GM10248 (cell line): ENCODE results near the gene ACADSB.

Experiments
- CTCF ChIA-PET: fragments of 300-600 bp; sonication (Branson Sonifier 250); formaldehyde crosslinking; extraction: SDS; loops from one replicate; lab custom pipeline; 2021; ENCODE audit warnings: antibody characterized with exemption; lab: Yijun Ruan, JAX
- POLR2A ChIA-PET: fragments of 350-650 bp; sonication (Branson Sonifier 250); formaldehyde crosslinking; extraction: SDS; loops from one replicate; lab custom pipeline; 2020; ENCODE audit warnings: antibody characterized with exemption; lab: Yijun Ruan, JAX
- DNase-seq: peaks from one replicate; pipeline ENCODE4 v3.0.0; 2012; ENCODE audit errors: extremely low spot score
- CTCF ChIP-seq: IDR thresholded peaks from 2 replicates; pipeline ENCODE4 v1.5.1; 2012; ENCODE audit warnings: mild to moderate bottlenecking, low read depth; ENCODE audit errors: extremely low read depth, missing control alignments, control extremely low read depth

Gene ACADSB

DNA sequence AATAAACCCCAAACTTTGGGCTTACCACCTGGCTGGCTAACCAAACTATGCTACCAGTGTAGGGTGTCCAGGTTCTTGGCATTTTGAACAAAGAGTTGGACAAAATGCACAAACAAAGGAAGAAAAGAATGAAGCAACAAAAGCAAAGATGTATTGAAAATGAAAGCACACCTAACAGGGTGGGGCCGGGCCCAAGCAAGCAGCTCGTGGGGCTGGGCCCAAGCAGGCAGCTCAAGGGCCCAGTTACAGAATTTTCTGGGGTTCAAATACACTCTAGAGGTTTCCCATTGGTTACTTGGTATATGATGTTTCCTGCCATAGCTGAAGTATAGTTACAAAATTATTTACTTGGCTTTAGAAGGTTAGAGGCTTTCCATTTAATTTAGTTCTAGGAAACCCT lies 15.7 kb downstream of the ACADSB start:
- TF ChIP-seq CTCF: no peak
- no peak for DNase-seq
- ChIA-PET POLR2A (no interaction called here), CTCF (interaction anchor here (1.1 to 4.6 kb wide), 5 partner anchors 12 to 20 kb away, joined by 3 to 16 read pairs (median 4); partner anchors contain the start of gene ACADSB)

GRCh38 chr10:123026302-123026701 lies 17.5 kb downstream of the ACADSB start:
- ChIA-PET POLR2A (no interaction called here), CTCF (no interaction called here)
- no peak for DNase-seq
- TF ChIP-seq CTCF: no peak

DNA sequence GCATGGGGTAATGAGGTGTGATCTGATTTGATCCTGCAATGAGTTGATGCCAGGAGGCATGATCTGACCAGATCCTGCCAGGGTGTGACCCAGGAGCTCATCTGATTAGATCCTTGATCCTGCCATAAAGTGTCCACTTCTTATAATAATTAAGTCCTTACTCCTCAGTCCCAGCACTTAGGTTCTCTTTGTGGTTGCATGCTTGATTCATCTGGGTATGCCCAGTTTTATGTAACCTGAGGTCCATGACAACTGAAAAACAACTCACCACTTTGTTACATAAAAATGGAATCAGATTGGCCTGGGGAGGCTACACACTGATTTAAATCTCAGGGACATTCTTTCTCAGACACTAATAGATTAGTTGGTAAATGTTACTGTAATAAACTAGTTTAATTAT lies 19.1 kb downstream of the ACADSB start:
- TF ChIP-seq CTCF: no peak
- ChIA-PET POLR2A (no interaction called here), CTCF (interaction anchor here (1.5 kb wide), 1 partner anchor 17 kb away, joined by 5 read pairs; no protein-coding TSS in a partner anchor)
- no peak for DNase-seq

DNA sequence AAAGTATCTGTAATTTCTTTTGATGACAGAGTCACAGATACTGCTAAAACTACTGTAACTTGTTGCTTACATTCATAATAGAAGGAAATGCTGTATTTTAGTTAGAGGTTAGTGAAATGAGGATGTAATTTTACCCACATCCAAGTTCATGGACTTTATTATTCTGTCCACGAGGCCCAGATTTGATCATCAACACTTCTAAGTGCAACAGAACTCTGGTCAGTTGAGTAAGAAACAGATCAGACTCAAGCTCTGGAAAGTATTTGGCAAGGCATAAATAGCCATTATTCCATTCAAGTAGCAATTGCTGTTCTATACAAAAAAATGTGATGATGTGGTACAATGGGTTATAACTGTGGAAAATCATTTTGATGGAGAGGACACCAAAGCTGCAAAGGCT lies 22.3 kb downstream of the ACADSB start:
- POLR2A ChIA-PET: no interaction called here
- CTCF ChIA-PET: interaction anchor here (4.3 kb wide), 1 partner anchor 13 kb away, joined by 40 read pairs; no protein-coding TSS in a partner anchor
- no peak for DNase-seq
- no peak for TF ChIP-seq CTCF

DNA sequence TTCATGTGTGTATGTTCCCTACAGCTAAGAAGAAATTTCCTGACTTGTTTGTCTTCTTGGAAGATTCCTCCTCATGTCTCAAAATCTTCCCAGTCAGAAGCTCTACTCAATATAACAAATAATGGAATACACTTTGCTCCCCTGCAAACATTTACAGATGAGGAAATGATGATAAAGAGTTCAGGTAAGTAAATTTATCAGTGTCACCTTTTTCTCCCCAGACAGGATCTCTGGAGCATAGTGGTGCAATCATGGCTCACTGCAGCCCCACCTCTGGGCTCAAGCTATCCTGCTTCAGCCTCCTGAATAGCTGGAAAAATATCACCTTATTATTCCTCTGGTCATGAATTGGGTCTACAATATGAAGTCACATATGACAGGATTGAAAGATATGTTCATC lies 25.5 kb downstream of the ACADSB start:
- no peak for TF ChIP-seq CTCF
- CTCF ChIA-PET: interaction anchor here (1.2 to 4.3 kb wide), 3 partner anchors 10 to 524 kb away, joined by 6 to 40 read pairs (median 6); no protein-coding TSS in a partner anchor
- POLR2A ChIA-PET: no interaction called here
- no peak for DNase-seq

DNA sequence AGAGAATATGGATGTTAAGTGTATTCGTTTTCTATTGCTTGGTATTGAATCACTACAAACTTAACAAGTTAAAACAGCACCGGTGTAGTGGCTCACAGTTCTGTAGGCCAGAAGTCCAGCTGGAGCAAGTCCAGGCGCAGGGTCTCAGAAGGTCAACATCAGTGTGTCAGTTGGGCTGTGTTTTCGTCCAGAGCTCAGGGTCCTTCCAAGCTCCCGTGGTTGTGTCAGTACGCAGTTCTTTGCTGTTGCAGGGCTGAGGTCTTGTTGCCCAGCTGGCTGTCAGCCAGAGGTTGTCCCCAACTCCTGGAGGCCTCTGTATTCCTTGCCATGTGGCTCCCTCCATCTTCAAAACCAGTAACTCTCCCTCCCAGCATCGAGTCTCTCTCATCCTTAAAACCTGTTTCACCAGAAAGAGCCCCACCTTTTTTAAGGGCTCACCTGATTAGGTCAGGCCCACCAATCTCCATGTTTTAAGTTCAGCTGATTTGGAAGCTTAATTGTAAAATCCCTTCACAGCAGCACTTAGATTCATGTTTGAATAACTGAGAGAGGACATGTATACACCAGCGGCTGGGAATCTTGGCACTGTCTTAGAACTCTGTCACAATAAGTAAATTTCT lies 26.8 kb downstream of the ACADSB start:
- CTCF ChIA-PET: interaction anchor here (0.7 to 2.4 kb wide), 3 partner anchors 9 to 932 kb away, joined by 3 to 6 read pairs (median 3); no protein-coding TSS in a partner anchor
- POLR2A ChIA-PET: no interaction called here
- no peak for DNase-seq
- TF ChIP-seq CTCF: no peak
